Smooth muscle cell of the brain vasculature (primary cell): Measurements from ENCODE around the gene CHAF1B.
A peak's percentile ranks its signal among the peaks of the same experiment; 100 is the strongest.

Source experiments
- DNase-seq: peaks from one replicate; pipeline ENCODE4 v3.0.0-alpha.2; 2012; ENCODE audit warnings: low read depth, low spot score

The CHAF1B gene

DNA sequence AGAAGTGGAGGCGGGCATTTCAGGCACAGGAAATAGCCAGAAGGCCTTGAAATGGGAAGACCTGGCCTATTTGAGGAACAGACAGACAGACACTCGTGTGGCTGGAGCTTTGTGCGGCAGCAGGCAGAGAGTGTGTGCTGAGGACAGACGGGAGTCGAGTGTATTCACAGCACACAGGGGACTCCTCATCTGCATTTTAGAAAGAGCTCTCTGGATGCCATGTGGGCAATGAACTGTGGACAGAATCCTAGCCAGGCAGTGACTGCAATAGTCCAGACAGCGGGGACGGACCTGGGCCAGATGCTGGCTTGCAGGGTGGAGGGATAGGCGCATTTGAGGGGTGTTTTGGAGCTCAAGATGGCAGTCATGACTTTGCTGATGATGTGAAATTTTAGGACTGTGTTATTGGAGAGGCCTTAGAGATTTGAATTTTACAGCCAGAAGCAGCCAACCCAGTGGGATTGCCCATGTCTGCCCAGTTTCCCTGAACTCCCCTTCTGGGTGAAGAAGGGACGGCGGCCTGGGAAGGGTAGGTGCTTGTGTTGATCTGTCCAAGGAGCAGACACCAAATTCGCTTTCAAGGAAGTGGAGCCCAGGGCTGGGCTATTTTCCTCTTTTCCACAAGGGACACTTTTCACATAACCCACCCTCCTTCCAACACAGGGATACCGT lies 43.7 kb downstream of the CHAF1B start:
- no peak for DNase-seq

DNA sequence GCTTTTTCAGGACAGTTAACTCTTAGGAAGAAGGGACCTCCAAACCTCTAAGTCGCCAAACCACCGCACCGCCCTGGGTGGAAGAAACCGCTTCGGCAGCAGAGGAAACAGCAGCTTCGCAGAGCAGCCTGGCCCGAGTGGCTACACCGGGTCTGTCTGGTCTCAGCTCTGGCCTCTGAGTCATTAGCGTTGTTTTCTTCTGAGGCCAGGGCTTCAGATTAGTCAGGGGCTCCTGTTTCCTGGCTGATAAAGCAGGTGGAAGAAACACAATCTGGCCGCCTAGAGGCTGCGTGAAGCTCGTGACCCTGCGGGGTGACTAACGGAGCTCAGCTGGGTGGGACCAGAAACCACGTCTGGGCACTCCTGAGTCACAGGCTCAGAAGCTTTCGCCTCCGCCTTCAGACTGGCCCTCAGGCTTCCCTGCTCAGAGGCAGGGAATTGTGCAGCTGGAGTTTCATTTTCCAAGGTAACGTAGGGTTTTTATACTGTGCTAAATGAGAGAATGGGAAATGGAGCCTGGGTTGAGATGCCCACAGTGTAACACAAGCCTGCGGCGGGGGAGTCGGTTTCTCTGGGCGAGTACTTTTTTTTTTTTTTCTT lies 44.9 kb downstream of the CHAF1B start:
- peak; percentile 69 for DNase-seq

DNA sequence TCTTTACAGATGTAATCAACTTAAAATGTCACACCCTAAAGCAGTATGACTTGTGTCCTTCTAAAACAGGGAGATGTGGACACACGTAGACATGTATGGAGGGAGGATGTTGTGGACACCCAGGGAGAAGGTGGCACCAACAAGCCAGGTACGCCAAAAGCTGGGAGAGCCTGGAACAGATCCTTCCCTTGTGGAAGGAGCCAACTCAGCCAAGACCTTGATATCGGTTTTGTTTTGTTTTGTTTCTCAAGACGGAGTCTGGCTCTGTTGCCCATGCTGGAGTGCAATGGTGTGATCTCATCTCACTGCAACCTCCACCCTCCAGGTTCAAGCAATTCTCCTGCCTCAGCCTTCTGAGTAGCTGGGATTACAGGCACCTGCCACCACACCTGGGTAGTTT lies 45.6 kb downstream of the CHAF1B start:
- no peak for DNase-seq

DNA sequence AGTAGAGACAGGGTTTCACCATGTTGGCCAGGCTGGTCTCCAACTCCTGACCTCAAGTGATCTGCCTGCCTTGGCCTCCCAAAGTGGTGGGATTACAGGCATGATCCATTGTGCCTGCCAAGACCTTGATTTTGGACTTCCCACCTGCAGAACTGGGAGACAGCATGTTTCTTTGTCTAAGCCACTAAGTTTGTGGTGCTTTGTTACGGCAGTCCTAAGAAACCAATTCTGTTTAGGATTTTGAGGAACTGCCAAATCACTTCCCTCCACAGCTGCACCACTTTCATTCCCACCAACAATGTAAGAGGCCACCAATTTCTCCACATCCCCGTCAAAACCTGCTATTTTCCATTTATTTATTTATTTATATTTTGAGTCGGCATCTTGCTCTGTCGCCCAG lies 46.1 kb downstream of the CHAF1B start:
- DNase-seq = no peak

DNA sequence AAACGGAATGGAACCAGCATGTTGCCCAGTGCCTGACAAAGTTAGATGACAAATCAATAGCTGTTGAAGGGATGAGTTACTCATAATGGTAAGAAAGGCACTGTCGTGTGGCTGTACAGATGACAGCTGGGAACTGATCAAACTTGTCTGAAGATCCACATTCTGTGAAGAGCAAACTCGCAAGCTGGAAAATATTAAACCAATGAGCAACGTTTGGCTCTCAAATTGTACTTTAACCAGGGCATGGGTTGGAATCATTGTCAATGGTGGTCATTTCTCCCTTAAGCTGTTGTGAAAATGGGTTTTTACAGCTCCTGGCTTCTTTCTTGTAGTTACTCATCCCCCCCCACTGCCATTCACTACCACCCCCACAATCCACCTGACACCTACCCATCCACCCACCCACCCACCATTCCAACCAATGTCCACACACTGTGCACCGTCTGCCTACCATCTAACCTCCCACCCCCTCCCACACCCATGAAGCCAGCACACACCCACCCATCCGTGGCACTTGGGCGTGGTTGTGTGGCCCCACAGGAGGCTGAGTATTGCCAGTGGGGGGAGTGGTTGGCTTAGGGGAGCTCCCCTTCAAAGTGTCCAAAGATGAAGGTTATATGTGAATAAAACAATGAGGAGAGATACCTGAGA lies 48.0 kb downstream of the CHAF1B start:
- no peak for DNase-seq

DNA sequence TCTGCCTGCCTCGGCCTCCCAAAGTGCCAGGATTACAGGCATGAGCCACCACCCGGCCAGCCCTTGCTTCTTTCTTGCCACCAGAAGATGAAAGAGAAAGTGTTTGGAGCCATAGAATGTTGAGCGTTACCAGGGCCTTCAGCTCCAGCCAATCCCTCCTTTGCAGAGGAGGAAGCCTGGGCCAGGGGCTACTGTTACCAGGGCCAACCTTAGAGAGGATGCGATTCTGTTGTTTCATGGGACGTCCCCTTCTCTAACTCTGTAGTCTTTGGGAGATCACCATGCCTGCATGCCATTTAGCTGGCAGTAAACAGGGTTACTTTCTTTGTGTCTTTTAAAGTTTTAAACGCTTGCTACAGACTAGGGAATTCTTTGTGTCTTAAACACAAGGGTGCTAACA lies 49.0 kb downstream of the CHAF1B start:
- DNase-seq = no peak

DNA sequence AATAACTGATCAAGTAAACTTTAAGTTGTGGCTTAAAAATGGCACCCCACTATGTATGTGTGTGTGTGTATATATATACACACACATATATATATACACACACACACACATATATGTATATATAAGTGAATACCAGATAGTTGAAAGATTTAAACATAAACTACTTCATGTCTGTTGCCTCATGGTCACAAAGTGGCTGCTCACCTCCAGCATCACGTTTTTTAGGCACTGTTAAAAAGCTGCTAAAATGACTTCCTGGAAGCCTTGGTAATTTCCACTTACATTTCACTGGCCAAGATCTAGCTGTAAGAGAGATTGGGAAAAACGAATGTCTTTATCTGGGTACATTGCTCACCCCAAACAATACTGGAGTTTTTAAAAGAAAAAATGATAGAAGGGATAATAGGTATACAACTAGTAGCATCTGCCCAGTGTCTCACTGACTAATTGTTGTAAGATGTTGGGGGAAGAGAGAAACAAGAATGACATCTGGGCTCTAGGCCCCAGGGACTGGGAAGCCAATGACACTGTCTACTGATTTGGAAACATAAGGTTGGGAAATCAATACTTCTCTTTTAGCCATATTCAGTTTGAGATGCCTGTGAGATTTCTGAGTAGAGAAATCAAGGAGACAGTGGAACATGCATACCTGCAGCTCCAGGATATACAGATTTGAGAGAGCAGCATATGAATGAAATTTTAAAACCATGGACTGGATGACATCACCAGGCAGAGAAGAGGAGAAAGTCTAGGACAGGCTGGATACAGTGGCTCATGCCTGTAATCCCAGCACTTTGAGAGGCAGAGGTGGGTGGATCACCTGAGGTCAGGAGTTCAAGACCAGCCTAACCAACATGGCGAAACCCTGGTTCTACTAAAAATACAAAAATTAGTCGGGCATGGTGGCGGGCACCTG lies 51.9 kb downstream of the CHAF1B start:
- no peak for DNase-seq

DNA sequence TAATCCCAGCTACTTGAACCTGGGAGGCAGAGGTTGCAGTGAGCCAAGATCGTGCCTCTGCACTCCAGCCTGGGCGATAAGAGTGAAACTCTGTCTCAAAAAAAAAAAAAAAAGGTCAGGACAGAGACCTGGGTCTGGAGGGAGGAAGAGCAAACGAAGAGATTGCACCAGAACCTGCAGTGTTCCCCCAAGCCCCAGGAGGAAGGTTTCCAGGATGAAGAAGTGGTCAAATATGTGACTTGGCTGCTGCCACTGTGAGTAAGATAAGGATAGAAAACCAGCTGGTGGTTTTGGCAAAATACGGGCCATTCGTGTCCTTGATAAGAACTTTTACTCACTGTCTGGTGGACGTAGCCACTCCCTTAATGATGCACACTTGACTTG lies 52.5 kb downstream of the CHAF1B start:
- no peak for DNase-seq

DNA sequence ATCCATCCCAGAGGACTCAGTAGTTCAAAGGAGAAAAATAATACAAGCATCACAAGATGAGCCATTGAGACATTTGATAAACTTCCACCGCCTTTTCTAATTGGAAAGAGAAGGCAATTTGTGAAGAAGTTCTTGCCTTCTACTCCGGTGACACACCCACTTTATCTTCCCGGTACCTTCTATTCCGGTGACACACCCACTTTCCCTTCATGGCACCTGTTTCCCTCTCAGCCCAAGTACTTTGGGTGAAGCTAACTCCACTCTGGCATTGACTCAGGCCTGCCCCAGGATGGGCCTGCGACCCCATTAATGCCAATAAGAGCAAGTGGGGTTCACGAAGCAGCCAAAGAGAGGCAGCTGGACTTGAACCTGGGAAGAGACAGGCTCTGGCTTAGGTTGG lies 56.5 kb downstream of the CHAF1B start:
- DNase-seq = no peak

DNA sequence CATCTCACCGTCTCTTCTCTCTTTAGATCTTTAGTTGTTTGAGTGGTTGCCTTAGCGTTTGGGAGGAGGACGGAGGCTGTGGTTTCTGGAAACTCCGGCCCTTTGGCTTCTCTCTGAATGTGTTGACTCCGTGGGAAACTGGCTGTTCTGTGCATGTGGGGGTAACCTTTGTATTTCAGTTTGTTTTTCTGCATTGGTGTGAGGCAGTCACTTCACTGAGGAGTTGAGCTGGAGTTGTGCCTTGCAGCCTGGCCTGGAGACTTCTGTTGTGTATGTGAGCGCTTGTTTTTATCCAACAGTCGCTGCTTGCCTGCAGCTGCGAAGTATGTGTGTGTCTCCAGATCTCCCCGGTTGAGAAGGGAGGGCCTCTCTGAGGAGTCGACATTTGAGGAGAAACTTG lies 61.1 kb downstream of the CHAF1B start:
- DNase-seq = no peak

DNA sequence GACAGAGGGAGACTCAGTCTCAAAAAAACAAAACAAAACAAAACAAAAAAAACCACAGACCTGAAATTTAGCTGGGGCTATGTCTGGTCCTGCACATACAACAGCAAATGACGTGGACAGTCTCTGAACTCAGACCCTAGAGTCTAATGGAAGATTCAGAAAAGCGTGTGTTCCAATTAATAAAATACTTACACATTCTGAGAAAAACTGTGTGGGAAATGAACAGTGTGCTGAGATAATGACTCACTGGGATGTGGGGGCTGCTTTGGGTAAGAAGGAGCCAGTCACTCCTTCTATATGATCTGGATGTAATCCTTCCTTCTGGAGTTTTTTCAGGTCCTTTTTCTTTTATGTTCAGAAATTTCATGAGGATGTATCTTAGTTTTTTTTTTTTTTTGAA lies 65.3 kb downstream of the CHAF1B start:
- no peak for DNase-seq

DNA sequence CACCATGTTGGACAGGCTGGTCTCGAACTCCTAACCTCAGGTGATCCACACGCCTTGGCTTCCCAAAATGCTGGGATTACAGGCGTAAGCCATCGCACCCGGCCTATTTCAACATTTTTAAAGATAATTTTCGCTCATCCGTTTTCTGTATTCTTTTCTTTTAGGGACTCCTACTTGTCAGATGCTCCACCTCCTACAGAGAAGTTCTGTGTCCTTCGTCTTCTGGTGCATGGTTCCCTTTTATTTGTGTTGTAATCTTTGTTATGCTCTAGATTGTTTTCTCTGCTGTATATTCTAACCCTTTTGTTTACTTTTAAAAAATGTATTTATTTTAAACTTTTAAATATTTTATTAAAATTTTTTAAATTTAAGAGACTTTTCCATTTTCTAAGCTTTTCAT lies 66.3 kb downstream of the CHAF1B start:
- no peak for DNase-seq

DNA sequence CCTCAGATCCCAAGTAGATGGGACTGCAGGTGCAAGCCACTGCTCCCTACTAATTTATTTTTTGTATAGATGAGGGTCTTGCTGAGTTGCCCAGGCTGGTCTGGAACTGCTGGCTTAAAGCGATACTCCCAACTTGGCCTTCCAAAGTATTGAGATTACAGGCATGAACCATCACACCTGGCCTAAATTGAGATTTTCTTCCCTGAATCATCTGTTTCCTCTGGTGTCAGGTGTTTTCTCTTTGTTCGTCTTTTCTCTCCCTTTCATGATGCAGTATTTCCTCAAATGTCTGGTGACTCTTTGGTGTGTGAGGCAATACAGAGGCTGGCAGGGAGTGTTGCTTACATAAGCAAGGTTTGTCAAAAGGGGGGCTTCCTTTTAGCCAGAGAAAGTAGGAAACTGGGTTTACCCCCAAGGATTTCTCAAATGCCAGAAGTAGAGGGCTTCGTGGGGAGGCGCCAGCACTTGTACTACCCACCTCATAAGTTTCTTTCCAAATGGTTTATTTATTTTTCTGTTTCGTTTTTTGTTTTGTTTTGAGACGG lies 67.2 kb downstream of the CHAF1B start:
- no peak for DNase-seq

DNA sequence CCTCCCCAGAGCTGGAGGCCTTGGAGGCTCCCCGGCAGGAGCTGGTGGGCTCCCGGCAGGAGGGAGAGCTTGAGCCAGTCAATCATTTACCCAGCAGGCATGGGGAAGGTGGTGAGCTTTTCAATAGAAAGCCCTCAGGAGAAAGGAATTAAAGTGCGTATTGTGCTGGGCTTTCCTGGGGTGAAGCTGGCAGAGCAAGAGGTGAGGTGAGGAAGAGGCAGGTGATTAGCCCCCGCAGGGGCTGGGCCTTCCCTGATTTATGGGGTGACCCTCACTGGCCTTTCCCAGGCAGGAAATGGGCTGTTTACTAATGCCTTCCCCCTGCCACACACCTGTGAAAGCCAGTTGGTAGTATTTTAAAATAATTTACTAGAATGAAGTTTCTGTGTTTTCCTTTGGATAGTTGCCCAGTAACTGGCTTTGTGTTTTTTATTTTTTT lies 68.9 kb downstream of the CHAF1B start:
- no peak for DNase-seq

DNA sequence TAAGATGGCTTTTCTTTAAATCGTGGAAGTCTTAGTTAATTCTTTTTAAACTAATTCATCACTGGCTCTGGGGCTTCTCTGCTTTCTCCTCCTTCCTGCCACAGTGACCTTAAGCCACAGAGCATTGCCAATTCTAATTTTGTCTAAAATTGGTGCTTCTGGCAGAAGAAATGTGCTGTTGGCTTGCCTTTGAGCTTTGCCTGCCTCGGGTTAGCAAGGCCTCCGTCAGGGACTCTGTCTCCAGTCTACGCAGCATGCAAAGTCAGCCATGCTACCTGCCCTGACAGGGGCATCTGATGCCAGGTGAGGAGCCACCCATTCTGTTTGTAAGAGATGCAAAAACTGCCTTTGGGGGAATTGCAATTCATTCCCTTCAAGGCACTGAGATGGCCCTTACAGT lies 69.5 kb downstream of the CHAF1B start:
- DNase-seq = no peak

DNA sequence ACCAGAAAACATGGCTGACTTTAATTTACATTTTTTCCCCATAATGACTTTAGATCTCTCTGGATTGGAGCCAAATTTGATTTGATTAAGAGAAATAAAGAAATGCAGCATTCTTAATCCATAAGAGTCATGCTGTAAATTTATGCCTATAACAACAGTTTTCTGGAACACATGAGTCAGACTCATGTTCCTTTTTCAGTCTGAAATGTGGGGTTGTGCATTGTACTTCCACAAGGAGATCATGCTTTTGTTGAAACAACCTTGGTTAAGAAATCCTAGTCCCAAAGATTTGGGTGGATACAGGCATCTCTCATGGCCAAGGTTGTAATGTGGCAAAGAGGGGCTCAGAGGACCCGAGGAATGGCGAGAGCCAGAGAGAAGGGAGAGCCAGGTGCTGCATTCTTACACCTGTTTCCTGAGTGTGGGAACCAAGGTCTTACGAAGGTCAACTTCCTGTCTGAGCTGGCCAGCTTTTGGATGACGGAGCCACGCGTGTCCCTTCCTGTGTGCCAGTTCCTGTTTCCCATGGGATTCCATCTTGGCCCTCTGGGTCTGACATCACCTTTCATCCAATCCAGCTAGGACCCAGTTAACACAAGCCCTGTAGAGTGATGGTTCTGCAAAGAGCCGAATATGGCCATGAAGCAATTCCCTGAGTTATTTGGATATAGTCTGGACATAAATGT lies 71.7 kb downstream of the CHAF1B start:
- DNase-seq = no peak

DNA sequence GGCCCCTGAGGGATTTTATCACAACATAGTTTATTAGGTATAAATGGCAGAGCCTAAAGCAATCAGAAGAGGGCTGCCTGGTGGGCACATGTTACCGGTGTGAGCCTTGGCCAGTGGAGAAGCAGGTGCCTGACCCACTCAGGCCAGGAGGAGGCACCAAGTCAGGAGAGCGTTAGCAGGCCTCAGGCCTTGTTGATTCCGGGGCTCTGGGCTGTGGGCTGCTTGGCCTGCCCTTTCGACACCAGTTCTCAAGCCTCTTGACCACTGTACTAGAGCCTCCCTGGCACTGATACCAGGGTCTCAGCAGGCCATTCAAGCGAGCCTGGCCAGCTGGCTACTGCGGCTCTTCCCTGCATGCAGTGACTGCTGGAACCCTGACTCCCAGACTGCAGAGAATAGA lies 73.9 kb downstream of the CHAF1B start:
- no peak for DNase-seq

DNA sequence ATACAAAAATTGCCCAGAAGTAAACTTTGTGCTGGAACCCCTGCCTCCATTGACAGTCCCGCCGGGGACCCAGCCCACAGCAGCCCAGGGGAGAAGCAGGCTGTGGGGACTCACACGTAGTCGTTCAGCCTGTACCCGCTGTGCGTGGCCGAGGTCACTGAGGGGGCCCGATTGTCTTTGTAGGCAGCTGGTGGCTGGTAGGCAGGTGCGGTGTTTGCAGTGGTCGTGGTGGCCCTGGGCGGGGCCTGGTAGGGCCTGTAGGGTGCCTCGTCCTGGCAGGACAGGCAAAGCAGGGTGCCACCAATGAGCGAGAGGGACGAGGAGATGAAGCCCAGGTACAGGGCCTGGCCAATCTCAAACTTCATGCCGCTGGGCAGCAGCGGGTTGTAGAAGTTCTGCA lies 75.7 kb downstream of the CHAF1B start:
- no peak for DNase-seq

DNA sequence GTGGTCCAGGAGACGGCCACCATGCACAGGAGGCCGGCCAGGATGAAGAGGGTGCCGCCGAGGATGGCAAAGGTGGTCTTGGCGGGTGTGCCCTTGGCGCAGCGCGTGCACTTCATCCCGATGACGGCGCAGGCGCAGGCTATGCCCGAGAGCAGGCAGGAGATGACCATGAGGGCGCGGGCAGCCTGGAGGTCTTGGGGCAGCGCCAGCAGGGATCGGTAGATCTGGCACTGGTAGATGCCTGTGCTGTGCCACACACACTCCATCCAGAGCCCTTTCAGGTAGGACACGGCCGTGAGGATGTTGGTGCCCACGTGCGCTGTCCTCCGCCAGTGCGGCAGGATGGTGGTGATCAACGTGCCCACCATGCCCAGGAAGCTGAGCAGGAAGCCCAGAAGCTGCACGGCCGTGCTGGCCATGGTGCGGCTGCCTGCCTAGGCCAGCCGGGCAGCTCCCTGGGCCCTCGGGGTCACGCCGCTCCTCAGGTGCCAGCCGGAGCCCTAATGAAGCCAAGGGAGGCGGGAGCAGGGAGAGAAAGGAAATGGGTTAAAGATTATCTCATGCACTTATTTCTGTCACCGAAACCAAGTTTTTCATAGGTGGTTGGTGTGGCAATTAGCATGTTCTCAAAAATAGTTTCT lies 76.2 kb downstream of the CHAF1B start:
- DNase-seq = no peak

DNA sequence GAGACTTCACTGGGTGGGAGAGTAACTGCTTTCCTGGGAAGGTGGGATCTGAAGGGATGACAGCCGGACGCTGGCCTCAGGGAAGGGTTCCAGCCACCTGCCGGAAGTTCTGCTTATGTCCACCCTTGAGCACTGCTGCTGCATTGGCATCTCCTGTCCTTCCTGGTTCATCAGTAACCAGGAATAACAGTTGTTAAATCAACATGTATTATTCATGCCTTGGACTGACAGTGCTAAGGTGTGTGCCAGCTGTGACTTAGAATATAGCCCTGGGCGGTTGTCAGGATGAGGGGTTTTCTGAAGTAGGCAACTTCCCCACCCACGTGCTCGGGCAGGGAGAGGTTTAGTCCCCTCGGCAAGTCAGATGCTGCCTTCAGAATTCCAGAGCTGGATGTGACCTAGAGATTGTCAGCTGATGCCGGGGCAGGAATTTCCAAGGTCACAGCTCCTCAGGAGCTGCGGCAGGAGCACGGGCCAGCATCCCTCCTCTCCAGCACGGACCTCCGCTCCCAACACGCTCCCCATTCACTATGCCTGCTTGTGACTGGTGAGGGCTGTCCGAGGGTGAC lies 76.8 kb downstream of the CHAF1B start:
- DNase-seq = no peak

DNA sequence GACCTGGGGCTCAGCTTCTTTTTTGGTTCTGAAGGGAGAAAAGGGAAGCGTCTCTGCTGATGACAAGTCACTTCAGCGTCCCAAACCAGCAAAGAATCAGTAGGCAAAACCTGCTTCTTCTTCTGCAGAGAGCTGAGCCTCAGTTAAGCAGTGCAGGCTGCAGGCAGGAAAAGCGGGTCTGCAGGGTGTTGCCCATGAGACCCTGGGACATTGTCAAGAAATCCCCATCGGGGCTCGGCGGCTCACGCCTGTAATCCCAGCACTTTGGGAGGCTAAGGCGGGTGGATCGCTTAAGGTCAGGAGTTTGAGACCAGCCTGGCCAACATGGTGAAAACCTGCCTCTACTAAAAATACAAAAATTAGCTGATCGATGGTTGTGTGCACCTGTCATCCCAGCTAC lies 78.0 kb downstream of the CHAF1B start:
- DNase-seq = no peak
